ENCODE data around the gene SH3GL3. TPM values are rescaled to one million over a fixed set of nuclear protein-coding genes. Genes with fewer than 3 reads are reported as not detected.

The SH3GL3 gene
- polyA plus RNA-seq, 1 of the 3 experiments (the other 2 are of a cell fraction), result not detected

DNA sequence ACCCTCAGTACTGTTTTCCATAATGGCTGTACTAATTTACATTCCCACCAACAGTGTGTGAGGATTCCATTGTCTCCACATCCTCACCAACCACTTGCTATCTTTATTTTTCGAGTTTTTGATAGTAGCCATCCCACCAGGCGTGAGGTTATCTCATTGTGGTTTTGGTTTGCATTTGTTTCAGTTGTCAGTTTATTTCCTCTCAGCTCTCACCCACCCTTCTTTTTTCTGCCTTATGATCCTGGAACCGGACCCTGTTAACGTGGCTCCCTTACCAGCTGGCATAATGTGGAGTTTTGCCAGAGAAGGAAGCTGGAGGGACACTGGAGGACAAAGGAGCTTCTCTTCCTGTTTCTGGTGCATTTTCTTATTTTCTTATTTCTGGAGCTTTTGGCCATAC is 25.1 kb upstream of the SH3GL3 start:
- Histone ChIP-seq H3K4me2 (no peak overlapping the region), H3K79me2 (ENCODE audit: insufficient read depth) (no peaks in the 10 kb centered on the region), H3K27me3 (ENCODE audit: insufficient read depth) (peaks cover 6% of the 10 kb centered on the region; the same call in 1 of the 2 replicates), H3K9me2 (no peaks in the 10 kb centered on the region), H2AFZ (ENCODE audit: low read depth) (no peak overlapping the region), H3K9ac (no peak overlapping the region), H3K4me1 (ENCODE audit: control insufficient read depth in 1 of 2, insufficient read depth in 2 of 2, low read depth in 1 of 2, low read length in 1 of 2) (no peaks in the 10 kb centered on the region), H3K27ac (ENCODE audit: low read depth in 2 of 2, low read length in 1 of 2) (no peak overlapping the region), H4K20me1 (ENCODE audit: insufficient read depth) (no peaks in the 10 kb centered on the region), H3K36me3 (replicated peaks in 1 of 2; ENCODE audit: control insufficient read depth in 1 of 2, insufficient read depth in 2 of 2, low read length in 1 of 2) (no peaks in the 10 kb centered on the region), H3K4me3 (ENCODE audit: low read depth in 2 of 2, low read length in 1 of 2) (no peak overlapping the region), H3F3A (replicated peaks; ENCODE audit: insufficient read depth) (no peaks in the 10 kb centered on the region), H3K9me3 (no peaks in the 10 kb centered on the region)
- TF ChIP-seq MEF2A (IDR thresholded peaks at IDR 0.05; ENCODE audit: borderline replicate concordance, low read depth) (no peak), JUND (IDR thresholded peaks at IDR 0.05) (no peak), GABPA (IDR thresholded peaks at IDR 0.05; ENCODE audit: low read depth) (no peak), USF1 (IDR thresholded peaks at IDR 0.05; ENCODE audit: borderline replicate concordance, low read depth) (no peak), YY1 (IDR thresholded peaks at IDR 0.05; ENCODE audit: low read depth) (no peak), TCF12 (IDR thresholded peaks at IDR 0.05) (no peak), ZBTB33 (IDR thresholded peaks at IDR 0.05; ENCODE audit: borderline replicate concordance, low read depth) (no peak), TAF1 (IDR thresholded peaks at IDR 0.05; ENCODE audit: borderline replicate concordance, low read depth, low read length) (no peak), RAD21 (IDR thresholded peaks at IDR 0.05; ENCODE audit: low read length) (no peak), CHD2 (IDR thresholded peaks at IDR 0.05; ENCODE audit: low read length, partially characterized antibody) (no peak), EZH2phosphoT487 (IDR thresholded peaks at IDR 0.05; ENCODE audit: borderline replicate concordance, low read depth) (no peak), FOXM1 (IDR thresholded peaks at IDR 0.05; ENCODE audit: low read depth) (no peak), SIN3A (IDR thresholded peaks at IDR 0.05; ENCODE audit: borderline replicate concordance, low read depth, low read length) (no peak)
- TF ChIP-seq, protein P1, sequence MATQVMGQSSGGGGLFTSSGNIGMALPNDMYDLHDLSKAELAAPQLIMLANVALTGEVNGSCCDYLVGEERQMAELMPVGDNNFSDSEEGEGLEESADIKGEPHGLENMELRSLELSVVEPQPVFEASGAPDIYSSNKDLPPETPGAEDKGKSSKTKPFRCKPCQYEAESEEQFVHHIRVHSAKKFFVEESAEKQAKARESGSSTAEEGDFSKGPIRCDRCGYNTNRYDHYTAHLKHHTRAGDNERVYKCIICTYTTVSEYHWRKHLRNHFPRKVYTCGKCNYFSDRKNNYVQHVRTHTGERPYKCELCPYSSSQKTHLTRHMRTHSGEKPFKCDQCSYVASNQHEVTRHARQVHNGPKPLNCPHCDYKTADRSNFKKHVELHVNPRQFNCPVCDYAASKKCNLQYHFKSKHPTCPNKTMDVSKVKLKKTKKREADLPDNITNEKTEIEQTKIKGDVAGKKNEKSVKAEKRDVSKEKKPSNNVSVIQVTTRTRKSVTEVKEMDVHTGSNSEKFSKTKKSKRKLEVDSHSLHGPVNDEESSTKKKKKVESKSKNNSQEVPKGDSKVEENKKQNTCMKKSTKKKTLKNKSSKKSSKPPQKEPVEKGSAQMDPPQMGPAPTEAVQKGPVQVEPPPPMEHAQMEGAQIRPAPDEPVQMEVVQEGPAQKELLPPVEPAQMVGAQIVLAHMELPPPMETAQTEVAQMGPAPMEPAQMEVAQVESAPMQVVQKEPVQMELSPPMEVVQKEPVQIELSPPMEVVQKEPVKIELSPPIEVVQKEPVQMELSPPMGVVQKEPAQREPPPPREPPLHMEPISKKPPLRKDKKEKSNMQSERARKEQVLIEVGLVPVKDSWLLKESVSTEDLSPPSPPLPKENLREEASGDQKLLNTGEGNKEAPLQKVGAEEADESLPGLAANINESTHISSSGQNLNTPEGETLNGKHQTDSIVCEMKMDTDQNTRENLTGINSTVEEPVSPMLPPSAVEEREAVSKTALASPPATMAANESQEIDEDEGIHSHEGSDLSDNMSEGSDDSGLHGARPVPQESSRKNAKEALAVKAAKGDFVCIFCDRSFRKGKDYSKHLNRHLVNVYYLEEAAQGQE (IDR thresholded peaks at IDR 0.05; ENCODE audit: low read depth, low read length), result no peak
- DNase-seq, result no peak
- ChIA-PET CTCF (interaction anchor here (1.0 to 2.5 kb wide), 3 partner anchors 13 to 16 kb away, joined by 4 to 6 read pairs (median 4); no protein-coding TSS in a partner anchor), POLR2A (no interaction called here)
- WGBS (ENCODE audit: low lambda C conversion rate), result 6% methylated on average over 4 of the region's 4 CpGs

Measured in SK-N-SH (cell line).